HG02610 (cell line): ENCODE results near the gene MLX.

Experiments
- ATAC-seq: cut with Tn5 transposase; IDR thresholded peaks from one replicate; pipeline ENCODE4 v1.9.1; 2021; ENCODE audit warnings: mild to moderate bottlenecking, moderate library complexity; ENCODE audit not compliant: unreplicated experiment

MLX gene

DNA sequence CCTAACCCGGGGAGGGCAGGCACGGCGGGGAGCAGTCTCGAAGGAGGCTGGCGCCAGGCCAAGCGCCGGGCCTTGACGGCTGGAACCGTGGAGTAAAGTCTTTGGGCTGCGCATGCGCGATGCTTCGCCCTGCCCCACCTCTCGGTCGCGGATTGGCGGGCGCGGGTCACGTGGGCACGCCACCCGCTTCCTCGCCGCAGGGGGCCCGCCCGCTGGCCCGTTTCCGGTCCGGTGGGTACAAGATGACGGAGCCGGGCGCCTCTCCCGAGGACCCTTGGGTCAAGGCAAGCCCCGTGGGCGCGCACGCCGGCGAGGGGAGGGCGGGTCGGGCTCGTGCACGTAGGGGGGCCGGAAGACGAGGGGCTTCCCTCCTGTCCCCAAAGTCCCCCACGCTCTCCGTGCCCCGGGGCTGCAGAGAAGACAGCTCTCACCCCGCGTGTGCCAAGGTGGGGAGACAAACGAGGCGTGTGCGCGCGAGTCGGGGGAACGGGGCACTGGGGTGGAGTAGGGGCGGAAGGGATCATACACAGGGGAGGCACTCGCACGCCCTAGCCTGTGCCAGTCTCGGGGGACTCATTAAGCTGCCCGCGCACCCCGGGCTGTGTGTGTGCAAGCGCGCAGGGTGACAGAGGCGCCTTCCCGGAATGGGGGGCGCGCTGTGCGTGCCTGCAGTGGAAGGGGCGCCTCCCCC is at the start of gene MLX:
Gene MLX (plus strand): TSS at position 218 of the 691 bp plus-strand sequence. CDS start 25 bp downstream, at position 243.
- peak; percentile 54 for ATAC-seq

GRCh38 chr17:42517516-42517915 is 49.4 kb upstream of the MLX start:
- ATAC-seq, result no peak

DNA sequence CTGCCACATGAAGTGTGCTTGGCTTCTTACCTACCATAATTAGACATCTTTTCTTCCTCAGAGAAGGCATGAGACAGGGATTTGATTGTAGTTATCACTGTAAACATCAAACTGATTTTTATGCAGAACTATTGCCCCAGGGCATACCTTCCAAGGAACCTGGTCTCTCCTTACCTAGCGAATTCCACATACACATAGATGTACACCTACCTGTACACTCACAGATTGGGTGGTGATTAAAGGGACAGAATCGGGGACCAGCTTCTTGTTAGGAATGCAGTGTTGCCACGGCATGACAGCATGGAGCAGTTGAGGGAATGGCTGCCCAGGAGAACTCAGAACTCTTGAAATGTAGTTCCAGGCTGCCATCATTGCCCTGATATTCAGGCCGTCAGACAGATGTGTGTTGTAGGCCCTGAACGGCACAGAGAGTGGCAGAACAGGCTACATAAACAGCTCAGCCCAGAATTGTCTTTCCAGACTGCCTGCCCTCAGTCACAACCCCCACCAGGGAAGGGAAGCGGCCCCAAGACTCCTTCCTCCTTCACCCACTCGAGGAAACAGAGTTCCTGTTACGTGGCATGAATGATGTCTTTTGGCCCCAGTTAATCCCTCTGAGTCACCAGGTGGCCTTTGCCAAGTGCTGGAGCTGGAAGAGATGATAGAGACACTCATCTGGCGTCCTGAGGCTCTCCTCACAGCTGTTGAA is 48.7 kb upstream of the MLX start:
- no peak for ATAC-seq

- no peak for ATAC-seq
Observed at GRCh38 chr17:42518755-42519545, 48.0 kb upstream of the MLX start.

- ATAC-seq, result no peak
Observed at GRCh38 chr17:42519546-42520491, 47.1 kb upstream of the MLX start.

DNA sequence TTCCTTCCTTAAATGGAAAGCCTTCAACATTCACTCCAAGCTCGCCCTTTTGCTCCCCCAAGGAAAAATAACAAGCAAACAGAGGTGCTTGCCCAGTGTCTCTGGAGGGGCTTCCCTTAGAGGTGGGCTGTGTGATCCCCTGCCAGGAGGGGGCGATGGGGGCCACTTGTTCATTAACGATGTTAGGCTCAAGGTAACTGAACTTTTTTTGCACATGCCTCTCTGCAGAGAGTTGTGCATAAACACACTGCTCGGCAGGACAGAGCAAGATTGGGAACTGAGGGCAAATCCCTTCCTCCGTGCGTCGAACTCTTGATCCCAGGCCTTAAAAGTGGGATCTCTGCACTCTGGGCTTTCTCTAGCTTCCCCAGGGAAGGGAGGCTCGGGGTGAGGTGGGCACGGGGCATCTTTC is 46.4 kb upstream of the MLX start:
- ATAC-seq, result no peak

DNA sequence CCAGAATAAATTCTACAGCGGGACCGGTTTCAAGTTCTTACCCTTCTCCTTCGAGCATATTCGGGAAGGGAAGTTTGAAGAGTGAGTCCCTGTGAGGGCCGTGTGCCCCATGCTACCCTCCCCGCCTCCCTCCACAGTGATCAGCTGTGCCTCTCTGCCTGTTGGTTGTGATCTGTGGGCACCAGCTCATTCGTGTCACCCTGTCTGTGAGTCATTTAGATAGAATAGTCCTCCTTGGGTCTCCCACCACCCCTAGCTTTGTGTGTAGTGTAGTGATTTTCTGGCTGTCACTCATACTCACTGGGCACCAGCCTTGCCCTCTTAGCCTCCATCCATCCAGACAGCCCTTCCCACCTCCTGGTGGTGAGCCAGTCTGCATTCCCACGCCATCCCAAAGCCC is 45.9 kb upstream of the MLX start:
- ATAC-seq, result no peak

DNA sequence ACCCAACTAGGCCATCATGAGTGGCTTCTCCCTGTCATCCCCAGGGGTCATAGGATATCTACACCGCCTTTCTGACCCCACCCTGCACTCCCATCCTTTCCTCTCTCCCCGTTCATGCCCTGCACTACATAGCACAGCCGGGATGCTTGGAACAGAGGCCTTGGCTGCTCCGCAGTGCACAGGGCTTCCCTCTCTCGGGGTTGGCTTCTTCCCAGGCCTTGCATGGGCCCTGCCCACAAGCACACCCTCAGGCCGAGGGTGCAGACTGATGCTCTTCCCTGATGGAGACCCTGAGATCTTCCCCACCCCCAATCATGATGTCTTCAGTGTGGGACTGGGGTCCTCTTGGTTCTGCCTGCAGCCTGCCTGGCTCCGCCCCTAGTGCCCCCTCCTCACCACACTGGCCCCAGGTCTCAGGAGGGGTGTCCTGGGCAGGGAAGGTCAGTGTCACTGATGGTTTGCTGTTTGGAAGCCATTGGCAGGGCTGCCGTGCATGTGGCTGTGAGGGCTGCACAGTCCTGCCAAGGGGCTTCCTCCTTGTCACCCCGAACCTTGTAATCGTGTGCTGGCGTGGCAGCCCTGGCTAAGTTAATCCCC is 45.1 kb upstream of the MLX start:
- no peak for ATAC-seq

GRCh38 chr17:42522263-42522790 is 44.6 kb upstream of the MLX start:
- ATAC-seq, result no peak

DNA sequence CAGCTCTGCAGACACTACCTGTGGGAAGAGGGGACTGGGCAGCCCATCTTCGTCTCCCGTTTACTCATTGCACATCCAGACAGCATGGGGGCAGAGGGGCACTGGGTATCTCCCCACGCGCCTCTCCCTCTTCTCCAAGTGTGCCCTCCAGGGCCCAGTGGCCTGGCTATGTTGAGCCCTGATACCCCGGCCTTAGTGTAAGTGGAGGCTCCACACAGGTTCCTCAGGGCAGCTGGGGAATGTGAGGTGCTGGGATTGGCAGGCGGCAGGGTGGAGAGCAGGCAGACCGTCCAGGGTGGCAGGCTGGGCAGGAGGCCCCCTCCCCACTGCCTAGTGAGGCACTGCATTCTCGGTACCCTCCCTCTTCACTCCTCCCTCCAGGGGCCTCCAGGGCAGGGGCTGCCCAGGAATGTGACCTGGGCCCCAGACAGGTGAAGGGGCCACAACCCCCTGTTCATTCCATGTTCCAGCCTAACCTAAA is 44.1 kb upstream of the MLX start:
- ATAC-seq, result no peak

DNA sequence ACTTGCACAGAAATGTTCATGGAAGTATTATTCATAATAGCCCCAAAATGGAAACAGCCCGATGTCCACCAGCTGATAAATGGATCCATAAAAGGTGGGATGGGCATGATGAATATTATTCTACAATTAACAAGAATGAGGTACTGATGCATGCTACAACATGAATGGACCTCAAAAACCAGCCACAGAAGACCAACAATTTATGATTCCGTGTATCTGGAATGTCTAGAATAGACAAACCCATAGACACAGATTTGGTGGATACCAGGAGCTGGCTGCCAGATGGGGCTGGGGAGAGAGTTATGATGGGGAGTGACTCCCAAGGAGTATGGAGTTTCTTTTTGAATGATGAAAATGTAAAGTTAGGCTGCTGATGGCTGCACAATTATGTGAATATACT is 41.7 kb upstream of the MLX start:
- ATAC-seq, result no peak

DNA sequence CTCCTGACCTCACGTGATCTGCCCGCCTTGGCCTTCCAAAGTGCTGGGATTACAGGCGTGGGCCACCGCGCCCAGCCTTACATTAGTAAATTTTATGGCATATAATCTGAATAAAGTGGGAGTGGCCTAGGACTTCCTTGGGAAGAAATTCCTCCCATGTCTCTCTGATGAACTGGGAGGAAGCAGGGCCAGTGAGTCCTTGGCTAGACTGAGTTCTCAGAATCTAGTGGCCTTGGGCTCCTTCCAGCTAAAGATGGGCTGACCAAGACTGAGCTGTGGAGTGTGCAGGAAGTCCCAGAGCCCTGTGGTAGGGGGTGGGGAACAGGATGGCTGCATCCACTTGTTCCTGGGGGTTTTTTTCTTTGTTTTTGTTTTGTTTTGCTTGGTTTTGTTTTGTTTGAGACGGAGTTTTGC is 40.9 kb upstream of the MLX start:
- no peak for ATAC-seq

GRCh38 chr17:42527932-42528331 is 39.0 kb upstream of the MLX start:
- ATAC-seq, result no peak

GRCh38 chr17:42529061-42529460 is 37.8 kb upstream of the MLX start:
- ATAC-seq, result no peak

GRCh38 chr17:42530952-42531454 is 35.9 kb upstream of the MLX start:
- no peak for ATAC-seq

GRCh38 chr17:42531455-42532354 is 35.2 kb upstream of the MLX start:
- ATAC-seq, result no peak

DNA sequence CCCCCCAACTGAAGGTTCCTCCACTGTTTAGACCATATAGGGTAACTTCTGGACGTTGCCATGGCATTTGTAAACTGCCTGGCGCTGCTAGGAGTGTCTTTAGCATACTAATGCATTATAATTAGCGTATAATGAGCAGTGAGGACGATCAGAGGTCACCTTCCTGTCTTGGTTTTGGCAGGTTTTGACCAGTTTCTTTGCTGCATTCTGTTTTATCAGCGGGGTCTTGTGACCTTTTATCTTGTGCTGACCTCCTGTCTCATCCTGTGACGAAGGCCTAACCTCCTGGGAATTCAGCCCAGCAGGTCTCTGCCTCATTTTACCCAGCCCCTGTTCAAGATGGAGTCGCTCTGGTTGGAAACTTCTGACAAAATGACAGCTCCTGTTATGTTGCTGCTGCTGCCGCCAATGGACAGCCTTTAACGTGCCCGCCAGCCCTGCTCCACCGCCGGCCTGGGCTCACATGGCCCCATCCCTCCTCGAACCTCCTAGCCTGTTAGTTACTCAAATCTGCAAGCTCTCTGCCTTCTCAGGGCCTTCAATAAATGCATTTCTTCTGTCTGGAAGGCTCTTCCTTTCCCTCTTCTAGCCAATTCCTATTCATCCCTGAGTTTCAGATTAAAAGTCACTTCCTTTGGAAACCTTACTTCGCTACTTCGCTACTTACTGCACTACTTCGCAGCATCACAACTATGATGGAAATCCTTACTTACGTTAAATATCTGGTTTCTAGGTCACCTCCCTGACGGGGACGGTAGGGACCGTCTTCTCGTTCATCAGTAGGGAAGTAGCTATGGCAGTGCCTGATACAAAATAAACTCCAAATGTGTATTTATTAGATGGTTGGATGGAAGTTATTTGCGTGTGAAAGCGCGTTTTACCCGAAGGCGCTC is 31.5 kb upstream of the MLX start:
- ATAC-seq, result no peak

- peak; percentile 80 for ATAC-seq
Observed at GRCh38 chr17:42536048-42536371, 30.9 kb upstream of the MLX start, which contains the start of gene NAGLU. TSS of gene NAGLU (plus strand) at chr17:42536241. CDS start at chr17:42536273, 32 bp downstream.
